Mesendoderm (in vitro differentiated cells): ENCODE data around the gene FKBP3. TPM values are rescaled to one million over a fixed set of nuclear protein-coding genes. Genes with fewer than 3 reads are reported as not detected.

ENCODE experiments used
- DNase-seq: peaks from one replicate; pipeline ENCODE4 v3.0.0; 2013
- H2AK5ac ChIP-seq: 2 replicates; pipeline ENCODE4 v1.6.1; 2013; ENCODE audit warnings: low read length, inconsistent platforms
- H2BK120ac ChIP-seq: 2 replicates; pipeline ENCODE4 v1.6.1; 2013; ENCODE audit warnings: low read depth, mild to moderate bottlenecking, low read length, moderate library complexity, mixed read lengths
- H2BK15ac ChIP-seq: replicated peaks from 2 replicates; pipeline ENCODE4 v1.6.1; 2013; ENCODE audit warnings: low read depth, mild to moderate bottlenecking, moderate library complexity
- H2BK5ac ChIP-seq: 2 replicates; pipeline ENCODE4 v1.6.1; 2013; ENCODE audit warnings: low read length, inconsistent platforms
- H3K18ac ChIP-seq: 2 replicates; pipeline ENCODE4 v1.6.1; 2013; ENCODE audit warnings: mild to moderate bottlenecking, low read length, mixed read lengths
- H3K23ac ChIP-seq: one replicate; pipeline ENCODE4 v1.6.1; 2013; ENCODE audit warnings: low read length
- H3K27ac ChIP-seq: 2 replicates; pipeline ENCODE4 v1.5.1; 2013; ENCODE audit warnings: low read depth, mild to moderate bottlenecking, inconsistent platforms, low read length, moderate library complexity
- H3K27me3 ChIP-seq: 2 replicates; pipeline ENCODE4 v1.6.1; 2013; ENCODE audit warnings: low read length, control low read depth, mild to moderate bottlenecking, inconsistent platforms; ENCODE audit not compliant: insufficient read depth, poor library complexity
- H3K36me3 ChIP-seq: 2 replicates; pipeline ENCODE4 v1.6.1; 2013; ENCODE audit warnings: low read length, inconsistent platforms; ENCODE audit not compliant: control insufficient read depth, insufficient read depth
- H3K4ac ChIP-seq: one replicate; pipeline ENCODE4 v1.6.1; 2013; ENCODE audit warnings: low read depth, mild to moderate bottlenecking, low read length, moderate library complexity
- H3K4me1 ChIP-seq: 2 replicates; pipeline ENCODE4 v1.6.1; 2013; ENCODE audit warnings: low read depth, low read length, inconsistent platforms; ENCODE audit not compliant: control insufficient read depth
- H3K4me2 ChIP-seq: 2 replicates; pipeline ENCODE4 v1.6.1; 2013; ENCODE audit warnings: low read length
- H3K4me3 ChIP-seq: 2 replicates; pipeline ENCODE4 v1.5.1; 2013; ENCODE audit warnings: mild to moderate bottlenecking, low read length
- H3K56ac ChIP-seq: one replicate; pipeline ENCODE4 v1.6.1; 2013; ENCODE audit warnings: low read length
- H3K79me1 ChIP-seq: 2 replicates; pipeline ENCODE4 v1.6.1; 2013; ENCODE audit warnings: low read length, inconsistent platforms
- H3K79me2 ChIP-seq: 2 replicates; pipeline ENCODE4 v1.6.1; 2013; ENCODE audit warnings: mild to moderate bottlenecking, low read length; ENCODE audit not compliant: control insufficient read depth, insufficient read depth
- H3K9ac ChIP-seq: 2 replicates; pipeline ENCODE4 v1.6.1; 2013; ENCODE audit warnings: low read length, inconsistent platforms
- H4K5ac ChIP-seq: one replicate; pipeline ENCODE4 v1.6.1; 2013; ENCODE audit warnings: low read length
- H4K8ac ChIP-seq: one replicate; pipeline ENCODE4 v1.6.1; 2013; ENCODE audit warnings: low read depth, mild to moderate bottlenecking, control low read depth, low read length, moderate library complexity
- WGBS: extraction: QIAGEN DNeasy Blood & Tissue Kit; methylation state at CpG from one replicate; pipeline ENCODE4 v1.1.7; 2013; ENCODE audit warnings: low lambda C conversion rate, missing lambda C conversion rate; ENCODE audit not compliant: insufficient coverage; ENCODE audit errors: extremely low coverage; 5-methylcytosine and 5-hydroxymethylcytosine counted together
- polyA plus RNA-seq, 2 experiments: library from polyadenylated mRNA; stranded (reverse); fragments of 200-250 nt; gene quantifications; one replicate each; pipeline ENCODE4 v1.2.3, GENCODE V29; 2013

FKBP3 gene
- polyA plus RNA-seq (2013, experiment 1 of 2): 180 TPM
- 176 TPM for polyA plus RNA-seq (2013, experiment 2 of 2)

DNA sequence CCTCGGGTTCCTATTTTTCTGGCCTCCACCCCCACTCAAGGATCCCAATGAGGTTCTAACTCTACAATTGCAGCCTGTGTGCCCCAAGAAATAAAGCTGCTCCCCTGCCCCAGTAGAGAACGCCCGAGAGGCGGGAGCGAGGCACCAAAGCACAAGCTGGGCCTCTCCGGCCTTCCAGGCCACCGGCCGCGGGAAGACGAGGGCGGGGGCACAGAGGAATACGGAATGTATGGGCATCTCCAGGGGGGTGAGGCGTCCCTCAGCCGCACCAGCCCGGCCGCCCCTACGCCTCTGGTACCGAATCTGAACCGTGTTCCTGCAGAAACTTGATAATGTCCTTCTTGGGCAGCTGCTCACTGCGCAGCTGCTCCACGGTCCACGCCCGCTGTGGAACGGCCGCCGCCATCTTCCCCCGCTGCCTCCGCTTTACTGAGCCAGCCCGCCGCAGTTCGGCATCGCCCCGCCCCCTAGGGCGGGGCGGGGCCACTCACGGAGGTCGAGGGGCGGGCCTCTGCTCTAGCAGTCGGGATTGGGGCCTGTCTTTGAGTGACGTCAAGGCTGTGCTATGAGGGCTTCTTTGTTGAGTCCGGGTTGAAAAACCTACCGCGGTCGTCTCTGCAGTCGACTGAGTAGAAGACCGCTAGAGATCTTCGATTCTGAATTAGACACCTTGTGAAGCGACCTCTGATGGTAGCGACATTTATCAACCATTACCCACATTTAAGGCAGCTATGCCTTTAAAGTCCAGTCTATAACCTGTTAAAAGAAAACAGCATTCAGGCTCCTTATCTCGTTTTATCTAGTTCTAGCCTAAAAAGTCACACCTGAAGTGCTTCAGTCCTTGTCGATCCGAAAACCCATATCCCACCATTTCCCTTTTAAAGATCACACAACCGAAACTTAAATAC lies at the start of gene FKBP3:
Gene FKBP3 (minus strand): TSS at position 431 of the 908 bp plus-strand sequence. CDS start 25 bp downstream, at position 406.
- Histone ChIP-seq H3K79me2 (peaks cover 38% of the 10 kb centered on the region), H3K18ac (peak within 1 kb of the TSS; percentile 96), H4K5ac (no peak within 1 kb of the TSS), H3K4me1 (peaks cover 2% of the 10 kb centered on the region), H4K8ac (no peak within 1 kb of the TSS), H3K79me1 (peaks cover 5% of the 10 kb centered on the region), H3K27ac (peak within 1 kb of the TSS; percentile 76), H3K4me3 (peak within 1 kb of the TSS; percentile 97), H2BK15ac (peak within 1 kb of the TSS; percentile 19), H3K36me3 (no peaks in the 10 kb centered on the region), H2AK5ac (no peak within 1 kb of the TSS), H3K9ac (peak within 1 kb of the TSS; percentile 94), H2BK120ac (no peak within 1 kb of the TSS), H3K56ac (peak within 1 kb of the TSS; percentile 96), H3K23ac (peak within 1 kb of the TSS; percentile 69), H3K4me2 (peak within 1 kb of the TSS; percentile 89), H3K27me3 (no peaks in the 10 kb centered on the region), H3K4ac (peak within 1 kb of the TSS; percentile 73), H2BK5ac (peak within 1 kb of the TSS; percentile 80)
- peak; percentile 100 for DNase-seq
- WGBS: no CpG with 5 or more reads among the region's 53 CpGs

DNA sequence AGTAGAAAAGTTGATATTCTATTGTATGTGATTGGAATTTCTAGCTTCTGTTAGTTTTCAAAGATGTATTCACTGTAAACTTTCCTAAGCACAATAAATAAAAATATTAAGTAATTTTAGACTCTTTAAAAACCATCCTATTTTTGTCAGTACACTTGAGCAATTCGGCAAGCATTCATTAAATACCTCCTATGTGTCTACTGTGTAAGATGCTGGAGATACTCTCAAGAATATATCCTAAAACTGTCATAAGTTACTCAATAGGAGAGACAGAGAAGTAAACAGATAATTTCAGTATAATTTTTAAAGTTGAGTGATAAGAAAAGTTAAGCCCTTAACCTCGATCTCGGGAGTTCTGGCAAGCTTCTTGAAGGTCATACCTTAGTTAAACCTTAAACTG lies 47.5 kb upstream of the FKBP3 start:
- no peaks in the 10 kb centered on the region for H3K79me2 ChIP-seq
- H3K27ac ChIP-seq: no peak overlapping the region
- H4K8ac ChIP-seq: no peak overlapping the region
- no peak overlapping the region for H2BK5ac ChIP-seq
- H3K36me3 ChIP-seq: no peaks in the 10 kb centered on the region
- no peak overlapping the region for H3K23ac ChIP-seq
- no peak overlapping the region for H3K18ac ChIP-seq
- H3K9ac ChIP-seq: no peak overlapping the region
- no CpG with 5 or more reads among the region's 3 CpGs for WGBS
- DNase-seq: no peak
- no peaks in the 10 kb centered on the region for H3K4me1 ChIP-seq
- H2BK120ac ChIP-seq: no peak overlapping the region
- H2BK15ac ChIP-seq: no peak overlapping the region
- no peak overlapping the region for H2AK5ac ChIP-seq
- no peak overlapping the region for H3K4ac ChIP-seq
- no peak overlapping the region for H3K56ac ChIP-seq
- no peak overlapping the region for H4K5ac ChIP-seq
- no peak overlapping the region for H3K4me2 ChIP-seq
- H3K4me3 ChIP-seq: no peak overlapping the region
- H3K79me1 ChIP-seq: no peaks in the 10 kb centered on the region
- H3K27me3 ChIP-seq: no peaks in the 10 kb centered on the region

DNA sequence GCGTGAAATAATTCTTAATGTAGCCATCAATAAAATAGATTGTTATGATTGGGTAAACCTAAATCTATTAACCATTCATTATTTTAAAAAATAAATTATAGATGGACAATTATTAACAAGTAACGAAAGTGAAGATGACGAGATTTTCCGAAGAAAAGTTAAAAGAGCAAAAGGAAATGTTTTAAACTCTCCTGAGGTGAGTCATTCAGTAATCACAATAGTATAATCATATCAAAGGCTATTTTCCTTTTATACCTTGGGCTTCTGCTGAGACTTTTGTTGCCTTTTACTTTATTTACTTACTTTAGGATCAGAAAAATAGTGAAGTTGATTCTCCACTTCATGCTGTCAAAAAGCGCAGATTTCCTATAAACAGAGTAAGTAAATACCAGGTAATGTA lies 47.0 kb upstream of the FKBP3 start:
- H3K18ac ChIP-seq: no peak overlapping the region
- 100% methylated on average over 1 of the region's 5 CpGs for WGBS
- H2AK5ac ChIP-seq: no peak overlapping the region
- no peak overlapping the region for H2BK120ac ChIP-seq
- H3K4me2 ChIP-seq: no peak overlapping the region
- H3K4me3 ChIP-seq: no peak overlapping the region
- no peak overlapping the region for H2BK15ac ChIP-seq
- H3K27me3 ChIP-seq: no peaks in the 10 kb centered on the region
- H3K4ac ChIP-seq: no peak overlapping the region
- H3K27ac ChIP-seq: no peak overlapping the region
- no peak overlapping the region for H3K9ac ChIP-seq
- DNase-seq: no peak
- H3K56ac ChIP-seq: no peak overlapping the region
- H3K79me2 ChIP-seq: no peaks in the 10 kb centered on the region
- H2BK5ac ChIP-seq: no peak overlapping the region
- no peaks in the 10 kb centered on the region for H3K79me1 ChIP-seq
- no peak overlapping the region for H3K23ac ChIP-seq
- H3K4me1 ChIP-seq: no peaks in the 10 kb centered on the region
- no peaks in the 10 kb centered on the region for H3K36me3 ChIP-seq
- no peak overlapping the region for H4K8ac ChIP-seq
- no peak overlapping the region for H4K5ac ChIP-seq

DNA sequence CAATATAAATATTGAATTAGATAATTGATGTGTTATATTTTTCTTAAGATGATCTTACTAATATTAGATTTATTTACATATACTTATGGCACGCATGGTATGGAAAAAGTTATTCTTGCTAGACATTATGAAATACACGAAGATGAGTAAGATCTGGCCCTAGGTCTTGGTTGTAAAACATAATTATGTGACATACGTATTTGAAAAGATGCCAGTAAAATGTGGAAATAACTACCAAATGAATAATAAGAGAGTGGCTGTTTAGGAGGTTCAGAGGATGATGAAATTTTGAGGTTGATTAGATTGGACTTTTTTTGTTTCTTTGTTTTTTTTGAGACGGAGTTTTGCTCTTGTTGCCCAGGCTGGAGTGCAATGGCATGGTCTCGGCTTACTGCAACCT lies 42.8 kb upstream of the FKBP3 start:
- no peak overlapping the region for H3K4me2 ChIP-seq
- no peak overlapping the region for H2BK15ac ChIP-seq
- no peaks in the 10 kb centered on the region for H3K27me3 ChIP-seq
- no peaks in the 10 kb centered on the region for H3K36me3 ChIP-seq
- no peak overlapping the region for H3K4me3 ChIP-seq
- H3K18ac ChIP-seq: no peak overlapping the region
- H3K23ac ChIP-seq: no peak overlapping the region
- H2BK5ac ChIP-seq: no peak overlapping the region
- no CpG with 5 or more reads among the region's 5 CpGs for WGBS
- H4K5ac ChIP-seq: no peak overlapping the region
- H3K4me1 ChIP-seq: no peaks in the 10 kb centered on the region
- no peak for DNase-seq
- H3K27ac ChIP-seq: no peak overlapping the region
- no peak overlapping the region for H3K4ac ChIP-seq
- H3K79me1 ChIP-seq: no peaks in the 10 kb centered on the region
- no peak overlapping the region for H3K9ac ChIP-seq
- no peak overlapping the region for H2AK5ac ChIP-seq
- H2BK120ac ChIP-seq: no peak overlapping the region
- no peak overlapping the region for H4K8ac ChIP-seq
- H3K56ac ChIP-seq: no peak overlapping the region
- no peaks in the 10 kb centered on the region for H3K79me2 ChIP-seq

DNA sequence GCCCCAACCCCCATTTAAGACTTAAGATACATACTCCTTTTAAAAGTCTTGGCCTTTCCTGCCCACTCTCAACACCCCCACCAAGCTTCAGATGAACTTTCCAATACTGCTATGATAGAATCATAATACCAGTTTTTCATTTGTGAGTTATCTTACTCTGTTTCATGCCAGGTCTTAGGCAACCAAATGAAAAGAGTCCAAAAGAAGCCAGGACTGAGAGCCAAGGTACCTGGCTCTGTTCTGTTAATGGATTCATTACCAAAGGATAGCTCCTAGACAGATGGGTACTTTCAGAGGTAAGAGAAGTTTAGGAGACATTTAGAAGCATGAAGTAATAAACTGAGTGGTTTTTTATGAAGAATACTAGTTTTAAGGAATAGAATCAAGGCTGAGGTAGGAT lies 35.6 kb upstream of the FKBP3 start:
- no peaks in the 10 kb centered on the region for H3K36me3 ChIP-seq

DNA sequence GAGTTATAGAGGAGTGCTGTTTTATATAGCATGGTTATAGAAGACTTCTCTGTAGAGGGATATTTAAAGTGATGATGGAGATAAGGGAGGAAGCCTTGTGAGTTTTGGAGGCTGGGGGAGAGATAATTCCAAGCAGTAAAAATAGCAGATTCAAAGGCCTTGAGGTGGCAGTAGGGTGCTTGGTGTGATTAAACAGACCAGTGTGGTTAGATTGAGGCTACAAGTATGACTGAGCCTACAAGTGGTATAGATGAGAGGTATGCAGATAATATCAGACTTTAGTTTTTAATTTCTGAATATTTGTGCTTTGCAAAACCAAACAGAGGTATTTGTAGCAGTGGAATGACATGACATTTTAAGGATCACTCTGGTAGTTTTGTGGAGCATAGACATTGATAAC lies 21.8 kb upstream of the FKBP3 start:
- no peak overlapping the region for H4K8ac ChIP-seq
- no peak overlapping the region for H3K4me3 ChIP-seq
- H2BK120ac ChIP-seq: no peak overlapping the region
- H3K56ac ChIP-seq: no peak overlapping the region
- H2BK15ac ChIP-seq: no peak overlapping the region
- no peaks in the 10 kb centered on the region for H3K4me1 ChIP-seq
- no peak overlapping the region for H2BK5ac ChIP-seq
- H3K79me2 ChIP-seq: no peaks in the 10 kb centered on the region
- H4K5ac ChIP-seq: no peak overlapping the region
- H3K9ac ChIP-seq: no peak overlapping the region
- no peaks in the 10 kb centered on the region for H3K27me3 ChIP-seq
- H3K79me1 ChIP-seq: no peaks in the 10 kb centered on the region
- no peak for DNase-seq
- H3K4ac ChIP-seq: no peak overlapping the region
- no peak overlapping the region for H3K27ac ChIP-seq
- H3K23ac ChIP-seq: no peak overlapping the region
- H3K18ac ChIP-seq: no peak overlapping the region
- H3K4me2 ChIP-seq: no peak overlapping the region
- no peaks in the 10 kb centered on the region for H3K36me3 ChIP-seq
- H2AK5ac ChIP-seq: no peak overlapping the region

More for the DNA sequence above, 35.6 kb upstream of the FKBP3 start:
- no peak overlapping the region for H3K56ac ChIP-seq
- no peak overlapping the region for H3K23ac ChIP-seq
- H3K4me2 ChIP-seq: no peak overlapping the region
- H4K8ac ChIP-seq: no peak overlapping the region
- H3K27me3 ChIP-seq: no peaks in the 10 kb centered on the region
- H2BK120ac ChIP-seq: no peak overlapping the region
- H3K27ac ChIP-seq: no peak overlapping the region
- H3K4me1 ChIP-seq: no peaks in the 10 kb centered on the region
- H2BK15ac ChIP-seq: no peak overlapping the region
- H2BK5ac ChIP-seq: no peak overlapping the region
- H3K4me3 ChIP-seq: no peak overlapping the region
- H2AK5ac ChIP-seq: no peak overlapping the region
- H3K79me2 ChIP-seq: no peaks in the 10 kb centered on the region
- DNase-seq: no peak
- no peak overlapping the region for H3K18ac ChIP-seq
- no peaks in the 10 kb centered on the region for H3K79me1 ChIP-seq
- H3K4ac ChIP-seq: no peak overlapping the region
- H3K9ac ChIP-seq: no peak overlapping the region
- H4K5ac ChIP-seq: no peak overlapping the region
